Stimulated activated CD4-positive, alpha-beta T cell treated with anti-CD3 and anti-CD28 coated beads, TNF-alpha, amount 100 ng/mL, for 4 hours (primary cell): ENCODE data around the gene BAZ2B.
"Not testable (repeated sequence)": the region's sequence is repeated elsewhere in the genome, so short reads cannot be mapped to it uniquely, and the experiment has no call there.

ENCODE experiments used
- DNase-seq, 3 experiments: peaks; one replicate each; pipeline ENCODE4 v3.0.0-alpha.2; 2020; ENCODE audit warnings: low read depth in 3 of 3

BAZ2B gene

DNA sequence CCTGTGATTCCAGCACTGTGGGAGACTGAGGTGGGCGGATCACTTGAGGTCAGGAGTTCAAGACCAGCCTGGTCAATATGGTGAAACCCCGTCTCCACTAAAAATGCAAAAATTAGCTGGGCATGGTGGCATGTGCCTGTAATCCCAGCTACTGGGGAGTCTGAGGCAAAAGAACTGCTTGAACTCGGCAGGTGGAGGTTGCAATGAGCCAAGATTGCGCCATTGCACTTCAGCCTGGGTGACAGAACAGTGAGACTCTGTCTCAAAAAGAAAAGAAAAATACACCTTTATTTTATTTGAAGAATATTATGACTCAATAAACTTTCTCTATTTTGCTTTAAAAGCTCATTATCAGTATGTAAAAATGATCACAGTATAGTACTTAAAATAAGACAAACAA is 81.1 kb downstream of the BAZ2B start:
- DNase-seq, result not testable (repeated sequence)

DNA sequence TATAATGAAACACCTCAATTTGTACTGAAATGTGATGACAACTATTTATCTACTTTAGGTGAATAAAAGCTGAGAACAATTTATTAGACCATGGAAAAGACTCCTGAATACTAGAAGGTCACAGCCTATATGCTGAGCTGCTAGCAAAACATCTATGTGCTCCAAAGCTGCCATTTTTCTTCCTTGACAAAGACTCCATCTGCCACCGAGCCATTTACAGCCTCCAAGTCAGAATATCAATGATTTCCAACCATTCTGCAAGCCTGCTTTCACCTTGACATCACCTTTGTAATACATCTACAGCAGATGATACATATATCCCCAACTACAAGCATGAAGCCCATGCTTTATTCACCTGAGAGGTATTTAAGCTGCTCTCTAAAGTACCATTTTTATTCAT is 84.9 kb downstream of the BAZ2B start:
- no peak for DNase-seq

DNA sequence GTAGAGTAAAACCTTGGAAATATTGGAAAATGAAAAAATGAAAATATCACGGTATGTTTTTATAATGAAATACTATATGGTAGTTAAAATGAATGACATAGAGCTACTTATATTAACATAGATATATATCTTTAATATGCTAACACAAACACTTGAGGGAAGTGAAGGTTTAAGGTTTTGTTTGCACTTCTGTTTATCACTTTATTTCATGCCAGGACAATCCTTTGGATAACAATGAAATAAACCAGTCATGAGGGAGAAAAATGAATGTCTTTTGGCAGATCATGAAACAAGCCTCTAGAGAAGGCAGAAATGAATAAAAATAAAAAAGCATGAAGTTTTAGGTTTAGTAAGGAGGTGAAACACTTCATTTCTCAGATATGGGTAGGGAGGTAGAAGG is 89.9 kb downstream of the BAZ2B start:
- DNase-seq, result no peak

DNA sequence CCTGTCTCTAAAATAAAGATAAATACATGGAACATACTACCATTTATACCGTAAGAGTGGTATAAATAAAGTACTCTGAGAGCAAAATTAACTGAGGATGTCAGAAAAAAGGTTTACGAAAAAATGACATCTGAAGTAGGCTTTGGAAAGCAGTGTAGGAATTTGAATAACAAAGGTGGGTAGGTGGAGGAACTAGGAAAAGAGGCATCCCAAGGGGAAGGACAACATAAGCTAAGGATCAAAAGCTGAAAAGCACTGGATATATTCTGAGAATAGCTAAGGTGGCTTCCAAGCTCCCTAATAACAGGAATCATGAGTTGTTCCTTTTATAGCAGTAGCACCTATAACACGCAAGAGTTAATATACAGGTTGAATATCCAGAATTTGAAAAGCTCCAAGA is 91.3 kb downstream of the BAZ2B start:
- DNase-seq, result no peak

GRCh38 chr2:159521272-159521671 is 95.1 kb downstream of the BAZ2B start:
- no peak for DNase-seq

- DNase-seq, result no peak
Observed at GRCh38 chr2:159518321-159519005, 97.9 kb downstream of the BAZ2B start.

DNA sequence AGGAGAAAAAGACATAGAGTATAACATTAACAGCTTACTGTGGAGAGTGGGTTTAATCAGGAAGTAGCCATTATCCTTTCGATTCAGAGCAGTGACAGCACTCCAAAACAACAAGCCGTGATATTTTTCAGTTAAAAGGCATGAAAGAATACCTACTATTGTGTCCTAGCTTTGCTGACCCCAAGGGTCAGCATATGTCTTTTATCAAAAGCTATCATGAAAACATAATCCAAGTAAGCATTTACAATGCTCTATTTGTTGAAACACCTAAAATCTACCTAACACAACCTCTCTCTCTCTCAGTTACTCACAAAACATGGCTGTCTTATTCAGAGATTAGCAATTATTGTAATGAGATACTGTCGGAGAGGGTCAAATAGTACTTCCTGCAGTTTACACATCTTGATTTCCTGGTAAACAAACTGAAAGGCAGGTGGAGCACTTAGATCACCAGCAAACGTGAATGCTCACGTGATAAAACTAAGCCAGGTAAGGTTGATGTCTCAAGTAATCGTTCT is 100.0 kb downstream of the BAZ2B start:
- DNase-seq, result no peak

- no peak for DNase-seq
Observed at GRCh38 chr2:159515441-159515840, 100.9 kb downstream of the BAZ2B start.

- no peak for DNase-seq
Observed at GRCh38 chr2:159513745-159514144, 102.6 kb downstream of the BAZ2B start.

DNA sequence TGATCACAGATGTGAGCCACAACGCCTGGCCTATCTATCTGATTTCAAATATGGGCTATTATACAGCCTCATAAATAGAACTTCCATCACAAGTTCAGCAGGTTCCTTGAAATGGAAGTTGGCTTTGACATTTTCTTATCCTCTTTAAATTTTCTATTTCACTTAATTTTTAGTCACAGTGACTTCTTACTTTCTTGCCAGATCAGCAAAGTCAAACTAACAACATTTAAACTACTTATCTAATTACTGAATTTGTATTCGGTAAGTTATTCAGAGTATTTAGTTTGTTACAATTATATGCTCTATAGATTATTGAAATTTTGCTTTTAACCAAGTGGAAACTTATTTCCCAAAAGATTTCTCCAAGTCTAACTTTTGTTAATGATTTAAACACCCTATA is 108.2 kb downstream of the BAZ2B start:
- DNase-seq, result no peak

DNA sequence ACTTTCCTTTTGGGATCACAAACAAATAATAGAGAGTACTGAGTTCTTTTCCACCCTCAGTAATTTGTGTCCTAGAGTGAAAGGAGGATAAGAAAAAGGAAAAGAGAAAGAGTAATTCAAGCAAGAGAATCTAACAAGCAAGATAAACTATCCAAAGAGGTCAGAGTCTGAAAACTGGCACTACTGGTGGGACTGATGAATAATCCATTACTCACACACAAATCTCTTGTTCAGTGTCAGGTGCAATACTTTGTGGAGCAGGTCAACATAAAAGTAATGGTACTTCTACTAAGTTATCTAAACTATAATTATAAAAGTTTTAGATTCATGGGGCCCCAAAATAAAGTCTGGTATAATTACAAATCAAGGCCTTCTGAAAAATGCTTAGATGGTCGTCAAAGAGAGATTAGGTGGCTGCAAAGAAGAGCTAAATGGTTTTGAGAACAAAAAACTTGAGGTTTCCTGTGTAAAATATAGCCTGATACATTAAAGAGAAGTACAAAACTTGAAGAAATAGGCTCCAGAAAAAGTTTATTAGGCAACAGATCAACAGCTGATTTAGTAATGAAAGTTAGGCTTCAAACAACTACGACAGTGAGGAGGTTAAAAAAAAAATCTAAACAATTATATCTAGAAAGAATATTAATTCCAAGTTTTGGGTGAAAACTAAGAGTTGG is 109.4 kb downstream of the BAZ2B start:
- no peak for DNase-seq

DNA sequence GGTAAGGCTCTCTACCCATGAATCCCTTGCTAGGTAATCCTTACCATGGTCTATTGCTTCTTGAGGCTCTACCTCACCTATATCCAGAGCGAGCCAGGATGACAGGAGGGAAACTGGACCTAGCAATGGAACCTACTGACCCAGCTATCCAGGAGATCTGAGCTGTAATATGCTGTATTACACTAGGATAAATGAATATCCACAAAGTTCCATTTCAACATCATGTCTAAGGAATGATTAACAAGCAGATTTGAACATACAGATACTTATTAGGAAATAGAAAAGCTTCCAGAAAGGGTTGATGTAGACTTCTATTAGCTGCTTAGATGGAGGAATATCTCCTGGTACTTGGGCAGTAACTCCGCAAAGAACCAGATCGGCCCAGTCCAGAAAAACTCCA is 110.1 kb downstream of the BAZ2B start:
- DNase-seq, result no peak

- DNase-seq, result no peak
Observed at GRCh38 chr2:159505196-159505595, 111.2 kb downstream of the BAZ2B start.

DNA sequence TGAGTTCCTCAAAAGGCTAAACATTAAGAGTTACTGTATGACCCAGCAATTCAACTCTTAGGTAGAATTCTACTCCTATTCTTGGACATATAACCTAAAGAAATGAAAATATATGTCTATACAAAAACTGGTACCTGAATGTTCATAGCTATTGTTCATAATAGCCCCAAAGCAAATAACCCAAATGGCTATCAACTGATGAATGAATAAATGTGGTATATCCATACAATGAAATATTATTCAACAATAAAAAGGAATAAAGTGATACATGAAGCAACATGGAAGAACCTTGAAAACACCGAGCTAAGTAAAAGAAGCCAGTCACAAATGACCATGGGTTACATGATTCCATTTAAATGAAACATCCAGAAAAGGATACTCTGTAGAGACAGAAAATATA is 114.6 kb downstream of the BAZ2B start:
- DNase-seq, result no peak

GRCh38 chr2:159497847-159498246 is 118.5 kb downstream of the BAZ2B start:
- no peak for DNase-seq

GRCh38 chr2:159497256-159497655 is 119.1 kb downstream of the BAZ2B start:
- no peak for DNase-seq

- DNase-seq, result no peak
Observed at GRCh38 chr2:159489476-159489875, 126.9 kb downstream of the BAZ2B start.

DNA sequence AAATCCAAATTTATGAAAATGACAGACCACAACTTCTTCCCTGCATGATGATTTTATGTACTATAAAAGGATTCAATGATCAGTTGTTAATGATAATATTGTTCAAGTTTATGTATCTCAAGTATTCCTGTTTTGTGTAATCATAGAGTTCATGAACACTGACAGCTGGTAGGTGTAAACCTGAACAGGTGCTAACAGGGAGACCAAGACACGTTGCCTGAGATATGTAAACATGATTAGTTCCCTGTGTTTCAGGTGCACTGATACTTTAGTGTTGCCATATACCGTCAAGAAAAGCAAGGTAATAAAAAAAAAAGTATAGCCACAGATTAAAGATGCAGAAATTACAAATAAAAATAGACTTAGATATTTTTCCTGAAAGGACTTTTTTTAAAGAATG is 131.8 kb downstream of the BAZ2B start:
- DNase-seq, result no peak

DNA sequence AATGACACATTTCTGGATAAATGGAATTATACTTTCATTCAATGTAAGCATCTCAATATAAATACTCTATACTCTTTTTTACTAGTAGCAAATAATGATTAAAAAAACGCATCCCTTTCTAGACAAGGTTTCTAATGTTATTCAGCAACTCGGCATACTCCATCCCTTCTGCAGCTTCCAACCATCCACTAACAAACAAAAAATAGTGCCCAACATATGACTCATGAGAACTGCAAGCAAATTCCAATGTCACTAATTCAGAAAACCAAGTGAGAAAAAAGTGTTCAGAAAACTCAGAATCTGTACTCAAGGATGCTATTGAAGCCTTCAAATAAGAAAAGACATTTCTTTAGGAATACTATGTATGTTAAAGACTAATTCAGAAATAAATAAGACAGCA is 140.0 kb downstream of the BAZ2B start:
- no peak for DNase-seq

DNA sequence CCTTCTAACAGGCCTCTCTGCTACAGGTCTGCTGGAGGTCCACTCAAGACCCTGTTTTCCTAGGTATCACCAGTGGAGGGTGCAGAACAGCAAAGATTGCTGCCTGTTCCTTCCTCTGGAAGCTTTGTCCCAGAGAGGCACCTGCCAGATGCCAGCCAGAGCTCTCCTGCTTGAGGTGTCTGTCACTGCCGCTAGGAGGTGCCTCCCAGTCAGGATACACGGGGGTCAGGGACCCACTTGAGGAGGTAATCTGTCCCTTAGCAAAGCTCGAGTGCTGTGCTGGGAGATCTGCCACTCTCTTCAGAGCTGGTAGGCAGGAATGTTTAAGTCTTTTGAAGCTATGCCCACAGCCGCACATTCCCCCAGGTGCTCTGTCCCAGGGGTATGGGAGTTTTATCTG is 140.6 kb downstream of the BAZ2B start:
- DNase-seq, result no peak

- no peak for DNase-seq
Observed at GRCh38 chr2:159471340-159471739, 145.0 kb downstream of the BAZ2B start.

GRCh38 chr2:159468257-159468656 is 148.1 kb downstream of the BAZ2B start:
- DNase-seq, result no peak

DNA sequence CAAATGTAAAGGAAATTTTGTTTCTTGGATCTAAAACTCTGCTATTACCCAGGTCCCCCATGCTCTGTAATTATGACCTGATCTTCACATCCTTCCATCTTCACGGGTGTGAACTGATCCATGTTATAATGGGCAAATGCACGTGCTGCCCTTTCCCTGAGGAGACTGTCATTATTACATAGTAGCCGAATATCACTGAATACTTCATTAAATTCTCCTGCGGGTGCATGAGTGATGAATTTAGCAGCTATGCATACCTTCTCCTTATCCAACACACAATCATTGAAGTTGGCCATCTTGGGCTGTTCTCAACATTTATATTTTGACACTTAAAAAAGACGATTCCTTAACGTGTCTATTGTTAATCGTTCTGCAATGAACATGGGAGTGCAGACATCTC is 153.4 kb downstream of the BAZ2B start:
- DNase-seq, result no peak
